HCT116 (cell line): ENCODE data around the gene CEP170B. TPM values are rescaled to one million over a fixed set of nuclear protein-coding genes. Genes with fewer than 3 reads are reported as not detected.

ENCODE experiments used
- ATAC-seq: fragments of 200-7000 bp; cut with Tn5 transposase; 2 replicates; pipeline ENCODE4 v1.9.1; 2020; ENCODE audit warnings: mild to moderate bottlenecking, moderate library complexity
- BruUV-seq: library from RNA; stranded (reverse); fragments of 400-500 nt; replicated peaks from 2 replicates; lab custom pipeline; 2021; lab: Mats Ljungman, UMichigan
- CTCF ChIA-PET: fragments of 300-600 bp; sonication (Branson Sonifier 250); formaldehyde crosslinking; loops from one replicate; lab custom pipeline; 2021; ENCODE audit warnings: antibody characterized with exemption; lab: Charles Lee
- POLR2A ChIA-PET: fragments of 300-600, 350-600 bp; sonication (Branson Sonifier 250); formaldehyde crosslinking; loops from one replicate; lab custom pipeline; 2021; ENCODE audit warnings: antibody characterized with exemption; lab: Charles Lee
- RAD21 ChIA-PET, 2 experiments: fragments of 300-600 bp; sonication (Branson Sonifier 250); formaldehyde crosslinking; loops; one replicate each; lab custom pipeline; 2023; ENCODE audit warnings: low total read pairs in 2 of 2; ENCODE audit not compliant: uncharacterized antibody in 2 of 2, unreplicated experiment in 2 of 2, low non-redundant PET in 1 of 2; lab: Charles Lee
- DNase-seq: peaks from one replicate; pipeline ENCODE4 v3.0.0-alpha.2; 2010; ENCODE audit warnings: low read depth, low spot score
- H2AFZ ChIP-seq: fragments of 200-600 bp; shearing (Covaris generic), sonication (generic); 2 replicates; pipeline ENCODE4 v1.6.1; 2017; ENCODE audit warnings: low read depth, mixed run types, mixed read lengths, antibody characterized with exemption, low read length; ENCODE audit not compliant: poor library complexity, severe bottlenecking
- H3K27ac ChIP-seq: 2 replicates; pipeline ENCODE4 v1.5.1; 2012; ENCODE audit warnings: low read depth, low read length
- H3K27me3 ChIP-seq: fragments of 200-600 bp; sonication (generic); 2 replicates; pipeline ENCODE4 v1.6.1; 2016; ENCODE audit warnings: mixed run types, low read length, mixed read lengths; ENCODE audit not compliant: insufficient read depth
- H3K36me3 ChIP-seq, 2 experiments: fragments of 200-500 bp in 1 of 2; fragments of 200-600 bp in 1 of 2; sonication (Bioruptor generic) in 1 of 2; sonication (generic) in 1 of 2; 2 replicates each; pipeline versions ENCODE4 v1.5.1 to v1.6.1; 2014 to 2016; ENCODE audit warnings: low read length in 2 of 2, inconsistent platforms in 1 of 2, mixed read lengths in 1 of 2, mixed run types in 1 of 2; ENCODE audit not compliant: insufficient read depth in 2 of 2, control insufficient read depth in 1 of 2
- H3K4me1 ChIP-seq, 2 experiments: fragments of 200-600 bp in 1 of 2; sonication (generic) in 1 of 2; 2 replicates each; pipeline versions ENCODE4 v1.5.1 to v1.6.1; 2012 to 2017; ENCODE audit warnings: low read length in 2 of 2, inconsistent platforms in 1 of 2, mild to moderate bottlenecking in 1 of 2, mixed read lengths in 1 of 2, mixed run types in 1 of 2, moderate library complexity in 1 of 2; ENCODE audit not compliant: insufficient read depth in 2 of 2, control insufficient read depth in 1 of 2
- H3K4me2 ChIP-seq: fragments of 200-600 bp; sonication (generic); 2 replicates; pipeline ENCODE4 v1.6.1; 2017; ENCODE audit warnings: mixed run types, low read length, mixed read lengths
- H3K4me3 ChIP-seq, 2 experiments: fragments of 200-600 bp in 1 of 2; sonication (generic) in 1 of 2; replicated peaks in 1 of 2; 2 replicates each; pipeline ENCODE4 v1.5.1; 2011 to 2016; ENCODE audit warnings: low read length in 2 of 2, control low read depth in 1 of 2, low read depth in 1 of 2, mild to moderate bottlenecking in 1 of 2, mixed read lengths in 1 of 2, mixed run types in 1 of 2
- H3K79me2 ChIP-seq: fragments of 200-600 bp; sonication (generic); 2 replicates; pipeline ENCODE4 v1.6.1; 2017; ENCODE audit warnings: mild to moderate bottlenecking, mixed run types, low read length, moderate library complexity, mixed read lengths; ENCODE audit not compliant: insufficient read depth
- H3K9ac ChIP-seq: fragments of 200-600 bp; sonication (generic); 2 replicates; pipeline ENCODE4 v1.6.1; 2016; ENCODE audit warnings: low read length, mixed read lengths
- H3K9me2 ChIP-seq: fragments of 200-600 bp; sonication (generic), shearing (Covaris generic); 2 replicates; pipeline ENCODE4 v1.6.1; 2017; ENCODE audit warnings: mixed run types, mild to moderate bottlenecking, moderate library complexity; ENCODE audit not compliant: insufficient read depth
- H3K9me3 ChIP-seq, 2 experiments: fragments of 200-500 bp in 1 of 2; fragments of 200-600 bp in 1 of 2; sonication (Bioruptor generic) in 1 of 2; sonication (generic) in 1 of 2; 2 replicates each; pipeline ENCODE4 v1.6.1; 2014 to 2017; ENCODE audit warnings: low read length in 2 of 2, mixed read lengths in 2 of 2, inconsistent platforms in 1 of 2, low read depth in 1 of 2, mild to moderate bottlenecking in 1 of 2, mixed run types in 1 of 2, moderate library complexity in 1 of 2; ENCODE audit not compliant: control insufficient read depth in 1 of 2, insufficient read depth in 1 of 2
- H4K20me1 ChIP-seq: fragments of 200-600 bp; sonication (generic), shearing (Covaris generic); 2 replicates; pipeline ENCODE4 v1.6.1; 2017; ENCODE audit warnings: mixed run types, mild to moderate bottlenecking, moderate library complexity; ENCODE audit not compliant: insufficient read depth
- EGR1 ChIP-seq: IDR thresholded peaks from 2 replicates; pipeline ENCODE4 v1.6.1; 2012; ENCODE audit warnings: low read depth
- ELF1 ChIP-seq: IDR thresholded peaks from 2 replicates; pipeline ENCODE4 v1.6.1; 2012; ENCODE audit warnings: low read depth, borderline replicate concordance
- EZH2phosphoT487 ChIP-seq: fragments of 200-600 bp; IDR thresholded peaks from 2 replicates; pipeline ENCODE4 v1.6.1; 2018; ENCODE audit warnings: antibody characterized with exemption, borderline replicate concordance
- FOSL1 ChIP-seq: IDR thresholded peaks from 2 replicates; pipeline ENCODE4 v1.6.1; 2012; ENCODE audit warnings: low read depth
- SRF ChIP-seq: IDR thresholded peaks from 2 replicates; pipeline ENCODE4 v1.6.1; 2012; ENCODE audit warnings: low read depth
- intact Hi-C: fragments of 100-400 bp; cut with micrococcal nuclease; formaldehyde crosslinking; loops from 2 replicates; pipeline ENCODE4 v1.10.0; 2022
- total RNA-seq: library from RNA; stranded (reverse); gene quantifications from one replicate; pipeline ENCODE4 v1.2.1, GENCODE V29; 2021; ENCODE audit not compliant: unreplicated experiment
- TF ChIP-seq, protein P1 (sequence below): IDR thresholded peaks from 2 replicates; pipeline ENCODE4 v1.6.1; 2012
- TF ChIP-seq, protein P2 (sequence below): IDR thresholded peaks from 2 replicates; pipeline ENCODE4 v1.6.1; 2012; ENCODE audit warnings: low read depth

The CEP170B gene
- total RNA-seq, 1 experiment from 2014 or later: 45.9 TPM

- H3K79me2 ChIP-seq: no peaks in the 10 kb centered on the region
- intact Hi-C loops: no loop called here
- TF ChIP-seq, protein P1, sequence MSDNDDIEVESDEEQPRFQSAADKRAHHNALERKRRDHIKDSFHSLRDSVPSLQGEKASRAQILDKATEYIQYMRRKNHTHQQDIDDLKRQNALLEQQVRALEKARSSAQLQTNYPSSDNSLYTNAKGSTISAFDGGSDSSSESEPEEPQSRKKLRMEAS: no peak
- no peak for TF ChIP-seq SRF
- TF ChIP-seq FOSL1: no peak
- no peak for TF ChIP-seq ELF1
- TF ChIP-seq EZH2phosphoT487: no peak
- TF ChIP-seq, protein P2, sequence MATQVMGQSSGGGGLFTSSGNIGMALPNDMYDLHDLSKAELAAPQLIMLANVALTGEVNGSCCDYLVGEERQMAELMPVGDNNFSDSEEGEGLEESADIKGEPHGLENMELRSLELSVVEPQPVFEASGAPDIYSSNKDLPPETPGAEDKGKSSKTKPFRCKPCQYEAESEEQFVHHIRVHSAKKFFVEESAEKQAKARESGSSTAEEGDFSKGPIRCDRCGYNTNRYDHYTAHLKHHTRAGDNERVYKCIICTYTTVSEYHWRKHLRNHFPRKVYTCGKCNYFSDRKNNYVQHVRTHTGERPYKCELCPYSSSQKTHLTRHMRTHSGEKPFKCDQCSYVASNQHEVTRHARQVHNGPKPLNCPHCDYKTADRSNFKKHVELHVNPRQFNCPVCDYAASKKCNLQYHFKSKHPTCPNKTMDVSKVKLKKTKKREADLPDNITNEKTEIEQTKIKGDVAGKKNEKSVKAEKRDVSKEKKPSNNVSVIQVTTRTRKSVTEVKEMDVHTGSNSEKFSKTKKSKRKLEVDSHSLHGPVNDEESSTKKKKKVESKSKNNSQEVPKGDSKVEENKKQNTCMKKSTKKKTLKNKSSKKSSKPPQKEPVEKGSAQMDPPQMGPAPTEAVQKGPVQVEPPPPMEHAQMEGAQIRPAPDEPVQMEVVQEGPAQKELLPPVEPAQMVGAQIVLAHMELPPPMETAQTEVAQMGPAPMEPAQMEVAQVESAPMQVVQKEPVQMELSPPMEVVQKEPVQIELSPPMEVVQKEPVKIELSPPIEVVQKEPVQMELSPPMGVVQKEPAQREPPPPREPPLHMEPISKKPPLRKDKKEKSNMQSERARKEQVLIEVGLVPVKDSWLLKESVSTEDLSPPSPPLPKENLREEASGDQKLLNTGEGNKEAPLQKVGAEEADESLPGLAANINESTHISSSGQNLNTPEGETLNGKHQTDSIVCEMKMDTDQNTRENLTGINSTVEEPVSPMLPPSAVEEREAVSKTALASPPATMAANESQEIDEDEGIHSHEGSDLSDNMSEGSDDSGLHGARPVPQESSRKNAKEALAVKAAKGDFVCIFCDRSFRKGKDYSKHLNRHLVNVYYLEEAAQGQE: no peak
- TF ChIP-seq EGR1: no peak
- H3K27me3 ChIP-seq: no peaks in the 10 kb centered on the region
- peaks cover 0 to 8% of the 10 kb centered on the region in 2 experiments; a peak in 1 of 4 replicates for H3K4me1 ChIP-seq
- DNase-seq (no peak), ATAC-seq (no peak)
- H3K4me2 ChIP-seq: no peak overlapping the region
- ChIA-PET POLR2A (no interaction called here), CTCF (no interaction called here), RAD21 (no interaction called here)
- H2AFZ ChIP-seq: no peak overlapping the region
- no peak overlapping the region for H3K27ac ChIP-seq
- H4K20me1 ChIP-seq: no peaks in the 10 kb centered on the region
- peaks cover 0 to 12% of the 10 kb centered on the region in 2 experiments; a peak in 2 of 4 replicates for H3K36me3 ChIP-seq
- H3K4me3 ChIP-seq: no peak overlapping the region
- no peak overlapping the region for H3K9ac ChIP-seq
- no TSS peak for BruUV-seq
- H3K9me3 ChIP-seq: no peaks in the 10 kb centered on the region
- H3K9me2 ChIP-seq: no peaks in the 10 kb centered on the region
These were observed 26.8 kb downstream of the CEP170B start for GRCh38 chr14:104891664-104892530.
